Measurements from ENCODE around the gene RGS14.

RGS14 gene

GRCh38 chr5:177310757-177311391, 46.9 kb upstream of the RGS14 start:
- Histone ChIP-seq H3K4me3 (ENCODE audit: low read depth, low read length) (no peak overlapping the region), H3K36me3 (ENCODE audit: control insufficient read depth, insufficient read depth, low read length) (no peaks in the 10 kb centered on the region), H3K27ac (no peak overlapping the region), H3K9ac (no peak overlapping the region), H3K4me1 (peaks cover 10% of the 10 kb centered on the region), H2AFZ (no peak overlapping the region), H3K9me3 (ENCODE audit: control insufficient read depth, low read length) (no peaks in the 10 kb centered on the region), H3K27me3 (ENCODE audit: control insufficient read depth, insufficient read depth, low read length) (no peaks in the 10 kb centered on the region), H3K79me2 (no peaks in the 10 kb centered on the region), H3K4me2 (ENCODE audit: low read length) (no peak overlapping the region)
- TF ChIP-seq CTCF (IDR thresholded peaks at IDR 0.05): no peak

GRCh38 chr5:177311392-177311722, 46.4 kb upstream of the RGS14 start:
- H3K27ac ChIP-seq: no peak overlapping the region
- TF ChIP-seq CTCF (IDR thresholded peaks at IDR 0.05): no peak
- no peak overlapping the region for H3K9ac ChIP-seq
- peak overlapping the region; percentile 40 for H2AFZ ChIP-seq
- H3K9me3 ChIP-seq (ENCODE audit: control insufficient read depth, low read length): no peaks in the 10 kb centered on the region
- H3K4me1 ChIP-seq: peaks cover 10% of the 10 kb centered on the region
- no peaks in the 10 kb centered on the region for H3K79me2 ChIP-seq
- H3K27me3 ChIP-seq (ENCODE audit: control insufficient read depth, insufficient read depth, low read length): no peaks in the 10 kb centered on the region
- peak overlapping the region; percentile 62 for H3K4me3 ChIP-seq (ENCODE audit: low read depth, low read length)
- H3K4me2 ChIP-seq (ENCODE audit: low read length): peak overlapping the region; percentile 94
- H3K36me3 ChIP-seq (ENCODE audit: control insufficient read depth, insufficient read depth, low read length): no peaks in the 10 kb centered on the region

- Histone ChIP-seq H3K27me3 (ENCODE audit: control insufficient read depth, insufficient read depth, low read length) (no peaks in the 10 kb centered on the region), H3K4me2 (ENCODE audit: low read length) (peak within 1 kb of the TSS; percentile 94), H3K27ac (no peak within 1 kb of the TSS), H3K79me2 (no peaks in the 10 kb centered on the region), H3K4me1 (peaks cover 10% of the 10 kb centered on the region), H3K9ac (no peak within 1 kb of the TSS), H3K4me3 (ENCODE audit: low read depth, low read length) (peak within 1 kb of the TSS; percentile 62), H3K36me3 (ENCODE audit: control insufficient read depth, insufficient read depth, low read length) (no peaks in the 10 kb centered on the region), H3K9me3 (ENCODE audit: control insufficient read depth, low read length) (no peaks in the 10 kb centered on the region), H2AFZ (peak within 1 kb of the TSS; percentile 40)
- TF ChIP-seq CTCF (IDR thresholded peaks at IDR 0.05): no peak
Measured at GRCh38 chr5:177311723-177312648, 45.7 kb upstream of the RGS14 start, which contains the start of gene MXD3. MXD3 (minus strand) TSS chr5:177311898; CDS start chr5:177311830, 68 bp downstream.

GRCh38 chr5:177312649-177313181, 45.0 kb upstream of the RGS14 start:
- Histone ChIP-seq H3K9ac (no peak overlapping the region), H3K79me2 (no peaks in the 10 kb centered on the region), H3K36me3 (ENCODE audit: control insufficient read depth, insufficient read depth, low read length) (no peaks in the 10 kb centered on the region), H2AFZ (no peak overlapping the region), H3K4me1 (peaks cover 10% of the 10 kb centered on the region), H3K27ac (no peak overlapping the region), H3K27me3 (ENCODE audit: control insufficient read depth, insufficient read depth, low read length) (no peaks in the 10 kb centered on the region), H3K4me3 (ENCODE audit: low read depth, low read length) (no peak overlapping the region), H3K4me2 (ENCODE audit: low read length) (peak overlapping the region; percentile 94), H3K9me3 (ENCODE audit: control insufficient read depth, low read length) (no peaks in the 10 kb centered on the region)
- TF ChIP-seq CTCF (IDR thresholded peaks at IDR 0.05): no peak
